Psoas muscle (tissue), 8 donors: Measurements from ENCODE around the gene NUMB. TPM values are rescaled to one million over a fixed set of nuclear protein-coding genes. Genes with fewer than 3 reads are reported as not detected.

Source experiments
- ATAC-seq, 4 donors: fragments of 200-7000 bp; cut with Tn5 transposase; one replicate each; pipeline ENCODE4 v1.9.1; 2020; ENCODE audit warnings: moderate library complexity in 3 of 4, mild to moderate bottlenecking in 2 of 4
- DNase-seq, 2 donors: peaks; one replicate each; pipeline ENCODE4 v3.0.0-alpha.2; 2020
- H3K27ac ChIP-seq: fragments of 200-600 bp; one replicate; pipeline ENCODE4 v1.8.0; 2022
- H3K27me3 ChIP-seq, 3 donors: fragments of 200-600 bp in 1 of 3; one replicate each; pipeline versions ENCODE4 v1.6.1 to v1.8.0; 2013 to 2022; ENCODE audit warnings: low read length in 2 of 3, mild to moderate bottlenecking in 2 of 3, moderate library complexity in 1 of 3; ENCODE audit not compliant: insufficient read depth in 3 of 3
- H3K36me3 ChIP-seq, 2 donors: fragments of 200-600 bp in 1 of 2; one replicate each; pipeline versions ENCODE4 v1.6.1 to v1.8.0; 2013 to 2022; ENCODE audit warnings: low read depth in 1 of 2, mild to moderate bottlenecking in 1 of 2, moderate library complexity in 1 of 2; ENCODE audit not compliant: insufficient read depth in 1 of 2
- H3K4me1 ChIP-seq: fragments of 200-600 bp; one replicate; pipeline ENCODE4 v1.8.0; 2022
- H3K4me3 ChIP-seq: fragments of 200-600 bp; one replicate; pipeline ENCODE4 v1.8.0; 2022; ENCODE audit warnings: mild to moderate bottlenecking
- H3K9me3 ChIP-seq: fragments of 200-600 bp; one replicate; pipeline ENCODE4 v1.8.0; 2022
- CTCF ChIP-seq: fragments of 200-600 bp; IDR thresholded peaks from one replicate; pipeline ENCODE4 v1.8.0; 2022; ENCODE audit warnings: antibody characterized with exemption
- WGBS, 3 donors: extraction: QIAGEN DNeasy Blood & Tissue Kit; methylation state at CpG; one replicate each; pipeline versions ENCODE4 v1.1.6 to v1.1.7; 2013; 5-methylcytosine and 5-hydroxymethylcytosine counted together
- intact Hi-C, 2 donors: fragments of 100-400 bp; cut with DNase I; formaldehyde crosslinking; loops; one replicate each; pipeline versions ENCODE4 v1.11.0 to v1.14.2; 2022
- polyA plus RNA-seq, 3 donors: library from polyadenylated mRNA; stranded (reverse); fragments of 200-250 nt; gene quantifications; one replicate each; pipeline ENCODE4 v1.2.3, GENCODE V29; 2013
- total RNA-seq, 4 donors: library from RNA; stranded (reverse); fragmentation: NEBNext Ultra II Directional in 2 of 4; extraction: Animal tissue kit (Norgen Biotek cat#: 25700) in 2 of 4; gene quantifications; one replicate each; pipeline versions ENCODE4 v1.2.1 to v1.2.4, GENCODE V29; 2021 to 2023
- donor health status: healthy with polysubstance abuse.
- donor health status: DM: no; HTN: no; CAD: no; lungs with moderate emphysema.
- donor health status: Bipolar disorder and iron deficiency.
- donor health status: healthy.
- donor health status: DM: yes; HTN: yes; CAD: no.
- donor health status: DM: no; HTN: no; CAD: no.
- donor health status: DM: no; HTN: no; CAD: no.
- donor health status: DM: yes; HTN: yes; CAD: no.

Gene NUMB
- total and polyA plus RNA-seq, 7 donors, result 12.5 to 26.4 (median 24.6) TPM

DNA sequence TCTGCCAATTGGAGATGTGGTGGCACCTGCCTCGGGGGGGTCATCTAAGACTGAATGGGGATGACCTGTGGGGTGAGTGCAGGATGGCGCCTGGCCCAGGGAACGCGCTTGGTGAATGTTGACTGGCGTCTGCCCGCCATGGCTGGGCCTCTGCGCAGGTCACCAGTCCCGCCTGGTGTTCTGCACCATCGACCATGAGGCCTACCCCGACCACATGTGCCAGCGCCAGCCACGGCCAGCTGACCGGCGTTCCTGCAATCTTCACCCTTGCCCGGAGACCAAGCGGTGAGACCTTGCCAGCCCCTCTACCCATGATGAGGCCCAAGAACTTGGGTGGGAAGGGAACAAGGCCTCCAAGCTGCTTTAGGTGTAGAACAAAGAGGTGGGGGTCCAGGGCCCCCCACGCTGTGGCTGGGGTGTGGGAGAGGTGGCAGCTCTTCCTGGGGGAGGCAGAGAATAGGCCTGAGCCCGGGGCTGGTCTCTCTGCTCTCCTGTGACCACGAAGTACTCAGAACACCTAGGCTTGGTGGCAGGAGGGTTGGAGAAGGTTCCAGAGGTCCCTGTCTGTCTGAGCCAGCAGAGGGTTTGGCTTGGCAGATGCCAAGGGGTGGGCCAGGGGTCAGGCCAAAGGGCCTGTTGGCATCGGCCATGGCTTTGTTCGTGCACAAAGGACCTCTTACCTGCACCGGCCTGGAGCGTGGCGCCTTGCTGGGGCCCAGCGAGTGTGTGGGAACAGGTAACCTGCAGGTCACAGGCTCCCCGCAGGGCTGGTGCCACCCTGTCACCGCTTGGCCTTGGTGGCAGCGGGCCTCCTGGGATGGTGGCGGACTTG is 205.6 kb downstream of the NUMB start:
- WGBS, 3 donors, result 87 to 88% (median 88%) methylated on average over 29 of the region's 29 CpGs
- Histone ChIP-seq H3K4me1 (no peaks in the 10 kb centered on the region), H3K36me3 (no peaks in the 10 kb centered on the region), H3K4me3 (no peak overlapping the region), H3K27me3 (no peaks in the 10 kb centered on the region), H3K9me3 (no peaks in the 10 kb centered on the region), H3K27ac (no peak overlapping the region)
- TF ChIP-seq CTCF, result no peak
- intact Hi-C loops, result no loop called here
- no peak for ATAC-seq
- DNase-seq, result peak in 1 of 2 donors; percentile 48

DNA sequence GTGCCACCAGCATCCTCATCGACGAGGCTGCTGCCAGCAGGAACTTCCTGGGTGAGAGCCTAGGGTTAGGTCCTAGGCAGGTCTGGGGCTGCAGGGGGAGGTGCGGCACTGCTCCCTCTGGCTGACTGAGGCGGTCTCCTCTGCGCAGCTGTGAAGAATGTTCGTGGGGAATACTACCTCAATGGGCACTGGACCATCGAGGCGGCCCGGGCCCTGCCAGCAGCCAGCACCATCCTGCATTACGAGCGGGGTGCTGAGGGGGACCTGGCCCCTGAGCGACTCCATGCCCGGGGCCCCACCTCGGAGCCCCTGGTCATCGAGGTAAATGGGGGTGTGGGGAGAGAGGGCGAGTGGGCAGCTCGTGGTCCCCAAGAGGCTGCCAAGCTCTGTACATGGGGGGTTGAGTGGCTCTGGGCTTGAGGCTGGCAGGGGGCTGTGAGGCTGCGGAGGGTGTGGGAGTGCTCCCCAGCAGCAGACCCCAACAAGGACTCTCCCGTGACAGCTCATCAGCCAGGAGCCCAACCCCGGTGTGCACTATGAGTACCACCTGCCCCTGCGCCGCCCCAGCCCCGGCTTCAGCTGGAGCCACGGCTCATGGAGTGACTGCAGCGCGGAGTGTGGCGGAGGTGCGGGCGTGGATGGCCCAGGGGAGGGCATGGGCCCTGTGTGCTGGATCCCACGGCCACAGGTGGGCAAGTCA is 206.7 kb downstream of the NUMB start:
- H3K4me3 ChIP-seq, result no peak overlapping the region
- DNase-seq (peak in 1 of 2 donors; percentile 45), ATAC-seq (no peak)
- H3K27me3 ChIP-seq, result peaks cover 0 to 4% (median 0%) of the 10 kb centered on the region in 3 donors
- no peaks in the 10 kb centered on the region for H3K9me3 ChIP-seq
- no peaks in the 10 kb centered on the region for H3K4me1 ChIP-seq
- no peaks in the 10 kb centered on the region for H3K36me3 ChIP-seq
- intact Hi-C loops, result no loop called here
- TF ChIP-seq CTCF, result no peak
- no peak overlapping the region for H3K27ac ChIP-seq
- 92 to 93% (median 93%) methylated on average over 29 to 30 of the region's 30 CpGs for WGBS, 3 donors

DNA sequence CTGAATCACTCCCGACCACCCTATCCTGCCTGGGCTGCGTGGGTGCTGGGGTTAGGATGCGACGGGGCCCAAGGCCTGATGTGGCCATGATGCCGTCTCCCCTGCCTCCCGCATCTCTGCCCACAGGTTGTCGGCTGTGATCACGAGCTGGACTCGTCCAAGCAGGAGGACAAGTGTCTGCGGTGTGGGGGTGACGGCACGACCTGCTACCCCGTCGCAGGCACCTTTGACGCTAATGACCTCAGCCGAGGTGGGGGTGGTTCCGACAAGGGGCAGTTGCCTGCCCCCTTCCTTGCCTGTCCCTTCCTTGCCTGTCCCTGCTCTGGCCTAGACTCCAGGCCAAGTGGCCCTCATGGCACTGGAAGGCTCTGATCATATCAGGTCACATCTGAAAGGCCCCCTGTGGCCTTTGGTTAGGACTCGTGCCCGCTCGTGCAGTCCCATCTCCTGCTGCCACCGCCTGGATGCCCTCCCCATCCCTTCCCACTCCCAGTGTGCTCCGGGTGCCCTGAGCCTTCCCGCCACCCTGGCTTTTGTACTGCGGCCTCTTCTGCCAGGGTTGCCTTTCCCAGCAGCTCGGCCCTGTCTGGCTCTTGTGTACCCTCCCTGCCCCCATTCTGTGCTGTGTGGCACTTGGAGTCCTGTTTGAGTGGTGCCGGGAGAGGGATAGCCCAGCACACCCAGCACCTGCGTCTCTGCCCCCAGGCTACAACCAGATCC is 207.4 kb downstream of the NUMB start:
- no peaks in the 10 kb centered on the region for H3K9me3 ChIP-seq
- ATAC-seq (no peak), DNase-seq (peak in 1 of 2 donors; percentile 36)
- 86 to 89% (median 89%) methylated on average over 26 to 27 of the region's 27 CpGs for WGBS, 3 donors
- H3K27me3 ChIP-seq, result peaks cover 0 to 12% (median under 1%) of the 10 kb centered on the region in 3 donors
- no peaks in the 10 kb centered on the region for H3K4me1 ChIP-seq
- H3K27ac ChIP-seq, result no peak overlapping the region
- no peak overlapping the region for H3K4me3 ChIP-seq
- H3K36me3 ChIP-seq, result no peaks in the 10 kb centered on the region
- TF ChIP-seq CTCF, result no peak
- intact Hi-C loops, result no loop called here

DNA sequence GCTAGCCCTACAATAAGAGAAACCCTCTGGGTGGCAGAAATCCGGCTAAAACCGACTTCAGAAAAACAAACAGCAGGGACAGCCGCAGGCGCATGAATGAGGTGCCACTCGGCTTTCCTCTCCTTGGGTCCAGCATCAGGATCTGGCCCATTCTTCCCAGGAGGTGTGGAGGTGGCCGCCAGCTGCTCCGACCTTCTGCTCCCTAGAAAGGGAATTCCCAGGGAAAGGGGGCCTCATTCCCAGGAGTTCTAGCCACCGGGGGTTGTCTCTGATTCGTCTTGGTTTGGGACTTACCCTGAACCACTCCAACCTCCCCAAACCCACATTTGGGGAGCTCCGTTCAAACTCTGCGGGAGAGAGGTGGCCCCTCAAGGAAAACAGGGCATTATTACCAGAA is 208.0 kb downstream of the NUMB start:
- ATAC-seq (no peak), DNase-seq (peak in 1 of 2 donors; percentile 29)
- no peak overlapping the region for H3K27ac ChIP-seq
- WGBS, 3 donors, result 82 to 86% (median 83%) methylated on average over 11 of the region's 11 CpGs
- TF ChIP-seq CTCF, result no peak
- H3K4me3 ChIP-seq, result no peak overlapping the region
- peaks cover 0 to 18% (median 6%) of the 10 kb centered on the region in 3 donors for H3K27me3 ChIP-seq
- H3K4me1 ChIP-seq, result no peaks in the 10 kb centered on the region
- H3K9me3 ChIP-seq, result no peaks in the 10 kb centered on the region
- intact Hi-C loops, result no loop called here
- H3K36me3 ChIP-seq, result no peaks in the 10 kb centered on the region
